PFSK-1 (cell line): Measurements from ENCODE around the gene EFTUD2.

Experiments used
- POLR2AphosphoS5 ChIP-seq: IDR thresholded peaks from 2 replicates; pipeline ENCODE4 v1.6.1; 2012; ENCODE audit warnings: low read depth, mild to moderate bottlenecking, control low read depth, low read length, moderate library complexity
- TAF1 ChIP-seq: IDR thresholded peaks from 2 replicates; pipeline ENCODE4 v1.6.1; 2012; ENCODE audit warnings: low read length, control low read depth, borderline replicate concordance; ENCODE audit not compliant: insufficient read depth
- TF ChIP-seq, protein P1 (sequence below), 2 experiments: IDR thresholded peaks; 2 replicates each; pipeline versions ENCODE4 v1.6.1 to v1.8.0; 2011 to 2012; ENCODE audit warnings: low read depth in 2 of 2, low read length in 2 of 2, control low read depth in 1 of 2, inconsistent platforms in 1 of 2, mild to moderate bottlenecking in 1 of 2, moderate library complexity in 1 of 2; ENCODE audit not compliant: insufficient read depth in 1 of 2

DNA sequence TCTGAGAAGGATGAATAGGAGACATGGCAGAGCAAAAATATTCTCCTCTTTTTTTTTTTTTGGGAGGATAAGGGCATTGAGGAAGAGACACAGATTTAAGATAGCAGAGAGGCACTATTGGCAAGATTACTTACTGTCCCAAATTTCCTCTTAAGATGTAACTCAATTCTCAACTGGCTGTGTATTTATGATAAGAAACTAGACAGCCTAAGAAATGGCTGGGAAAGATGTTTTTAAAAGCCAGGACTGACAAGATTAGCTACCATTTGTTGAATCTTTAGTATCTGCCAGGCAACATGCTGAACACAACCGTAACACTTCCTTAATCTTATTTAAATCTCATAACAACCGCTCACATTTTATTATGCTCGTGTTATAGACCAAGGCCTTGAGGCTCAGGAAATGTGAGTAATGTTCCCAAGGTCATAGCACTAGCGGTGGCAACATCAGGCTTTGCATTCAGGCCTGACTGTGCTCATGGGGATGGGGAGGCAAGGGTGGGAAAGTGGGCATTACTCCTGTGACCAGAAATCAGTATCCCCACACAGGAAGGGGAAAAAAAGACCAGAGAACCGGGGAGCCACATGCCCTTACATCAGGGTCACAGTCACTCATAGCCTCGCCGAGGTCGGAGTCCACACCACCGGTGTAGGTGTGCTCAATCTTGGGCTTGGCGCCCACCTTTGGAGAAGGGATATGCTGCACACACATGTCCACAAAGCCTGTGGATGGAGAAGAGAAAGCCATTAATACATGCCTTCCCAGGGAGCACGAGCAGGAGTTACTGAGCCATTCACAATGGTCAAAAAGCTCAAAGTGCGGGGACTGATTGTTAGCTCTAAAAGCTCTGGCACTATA, 36.0 kb downstream of the EFTUD2 start:
- TF ChIP-seq POLR2AphosphoS5 (no peak), TAF1 (no peak)
- TF ChIP-seq, protein P1, sequence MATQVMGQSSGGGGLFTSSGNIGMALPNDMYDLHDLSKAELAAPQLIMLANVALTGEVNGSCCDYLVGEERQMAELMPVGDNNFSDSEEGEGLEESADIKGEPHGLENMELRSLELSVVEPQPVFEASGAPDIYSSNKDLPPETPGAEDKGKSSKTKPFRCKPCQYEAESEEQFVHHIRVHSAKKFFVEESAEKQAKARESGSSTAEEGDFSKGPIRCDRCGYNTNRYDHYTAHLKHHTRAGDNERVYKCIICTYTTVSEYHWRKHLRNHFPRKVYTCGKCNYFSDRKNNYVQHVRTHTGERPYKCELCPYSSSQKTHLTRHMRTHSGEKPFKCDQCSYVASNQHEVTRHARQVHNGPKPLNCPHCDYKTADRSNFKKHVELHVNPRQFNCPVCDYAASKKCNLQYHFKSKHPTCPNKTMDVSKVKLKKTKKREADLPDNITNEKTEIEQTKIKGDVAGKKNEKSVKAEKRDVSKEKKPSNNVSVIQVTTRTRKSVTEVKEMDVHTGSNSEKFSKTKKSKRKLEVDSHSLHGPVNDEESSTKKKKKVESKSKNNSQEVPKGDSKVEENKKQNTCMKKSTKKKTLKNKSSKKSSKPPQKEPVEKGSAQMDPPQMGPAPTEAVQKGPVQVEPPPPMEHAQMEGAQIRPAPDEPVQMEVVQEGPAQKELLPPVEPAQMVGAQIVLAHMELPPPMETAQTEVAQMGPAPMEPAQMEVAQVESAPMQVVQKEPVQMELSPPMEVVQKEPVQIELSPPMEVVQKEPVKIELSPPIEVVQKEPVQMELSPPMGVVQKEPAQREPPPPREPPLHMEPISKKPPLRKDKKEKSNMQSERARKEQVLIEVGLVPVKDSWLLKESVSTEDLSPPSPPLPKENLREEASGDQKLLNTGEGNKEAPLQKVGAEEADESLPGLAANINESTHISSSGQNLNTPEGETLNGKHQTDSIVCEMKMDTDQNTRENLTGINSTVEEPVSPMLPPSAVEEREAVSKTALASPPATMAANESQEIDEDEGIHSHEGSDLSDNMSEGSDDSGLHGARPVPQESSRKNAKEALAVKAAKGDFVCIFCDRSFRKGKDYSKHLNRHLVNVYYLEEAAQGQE (IDR thresholded peaks at IDR 0.05; ENCODE audit: insufficient read depth in 1 of 2, low read depth in 2 of 2, low read length in 2 of 2), result no peak
